GM13977 (cell line): ENCODE measurements around the gene DCTPP1.
A peak's percentile ranks its signal among the peaks of the same experiment; 100 is the strongest.
"Not testable (repeated sequence)": the region's sequence is repeated elsewhere in the genome, so short reads cannot be mapped to it uniquely, and the experiment has no call there.

Experiments
- DNase-seq: peaks from one replicate; pipeline ENCODE4 v3.0.0; 2012; ENCODE audit warnings: low spot score
- CTCF ChIP-seq: IDR thresholded peaks from 2 replicates; pipeline ENCODE4 v1.5.1; 2012; ENCODE audit warnings: mild to moderate bottlenecking, control low read depth; ENCODE audit not compliant: insufficient read depth; ENCODE audit errors: extremely low read depth, missing control alignments
- in situ Hi-C: fragments of 300-500 bp; cut with MboI; formaldehyde crosslinking; loops from one replicate; pipeline ENCODE4 v1.12.0; 2022; ENCODE audit warnings: low sequenced_read_pairs, low pct_unique_long_range_greater_than_20kb, mixed read lengths, inconsistent platforms; ENCODE audit not compliant: unreplicated experiment

DCTPP1 gene

DNA sequence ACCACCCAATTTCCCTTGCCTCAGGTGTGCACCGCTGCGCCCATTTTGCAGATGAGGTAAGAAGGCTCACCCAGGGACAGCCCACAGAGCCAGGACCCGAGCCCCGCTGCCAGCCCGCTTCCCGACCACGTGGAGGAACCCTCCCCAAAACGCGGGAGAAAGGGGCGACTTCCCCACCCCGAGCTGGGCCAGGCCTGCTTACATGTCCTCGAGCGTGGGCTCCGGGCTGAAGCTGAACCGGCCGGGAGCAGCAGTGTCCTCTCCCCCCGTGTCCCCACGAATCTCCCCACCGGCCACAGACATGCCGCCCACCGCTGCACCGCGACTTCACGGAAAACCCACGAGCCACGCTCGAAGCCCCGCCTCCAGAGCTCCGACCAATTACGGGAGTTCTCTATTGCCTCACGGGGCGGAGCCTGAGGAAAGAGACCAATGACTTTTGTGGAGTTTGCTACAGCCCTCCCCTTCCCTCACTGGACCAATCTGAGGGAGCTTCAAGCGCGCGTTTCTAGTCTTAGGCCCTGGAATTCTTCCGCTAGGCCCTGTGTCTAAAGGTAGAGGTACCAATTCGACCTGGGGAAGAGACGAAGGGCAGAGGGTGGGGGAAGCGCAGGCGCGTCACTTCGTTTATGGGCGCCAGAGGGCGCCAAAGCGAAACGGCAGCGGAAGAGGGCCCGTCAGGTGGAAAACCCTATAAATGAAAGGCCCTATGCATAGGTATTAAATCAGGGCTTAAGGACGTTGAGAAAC is at the start of gene DCTPP1:
DCTPP1 (minus strand) TSS at position 353 of the 750 bp plus-strand sequence; CDS start at position 303, 50 bp downstream.
- TF ChIP-seq CTCF, result peak; percentile 81
- peak; percentile 95 for DNase-seq
- in situ Hi-C loops, result loop anchor here (10.0 kb wide), 1 partner anchor 175 kb away; no protein-coding TSS in a partner anchor

DNA sequence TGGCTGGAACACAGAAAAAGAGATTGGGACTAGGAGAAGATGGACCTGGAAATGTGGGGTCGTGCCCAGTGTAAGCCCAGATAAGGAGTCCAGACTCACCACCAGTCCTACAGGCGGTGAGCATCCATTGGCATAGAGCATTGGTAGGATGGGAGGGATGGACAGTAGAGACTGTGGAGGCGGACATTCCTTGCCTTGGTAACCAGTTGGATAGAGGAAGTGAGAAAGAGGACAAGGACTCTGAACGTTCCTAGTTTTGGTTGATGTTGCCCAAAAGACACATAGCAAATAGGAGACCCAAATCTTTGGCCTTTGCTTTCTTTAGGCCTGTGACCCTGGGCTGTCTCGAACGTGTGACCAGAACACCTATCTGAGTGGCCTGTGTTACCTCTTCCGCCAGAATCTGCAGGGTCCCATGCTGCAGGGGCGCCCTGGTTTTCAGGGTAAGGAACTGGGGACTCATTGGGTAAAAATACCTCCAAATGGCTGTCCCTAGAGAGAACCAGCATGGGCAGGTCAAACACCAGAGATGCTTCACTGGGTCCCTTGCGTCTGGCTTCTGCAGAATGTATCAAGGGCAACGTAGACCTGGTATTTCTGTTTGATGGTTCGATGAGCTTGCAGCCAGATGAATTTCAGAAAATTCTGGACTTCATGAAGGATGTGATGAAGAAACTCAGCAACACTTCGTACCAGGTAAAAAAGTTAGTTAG is 49.1 kb upstream of the DCTPP1 start:
- TF ChIP-seq CTCF, result no peak
- no peak for DNase-seq
- in situ Hi-C loops, result no loop called here

GRCh38 chr16:30477773-30478172 is 47.9 kb upstream of the DCTPP1 start:
- DNase-seq, in situ Hi-C loops: not testable (repeated sequence)

DNA sequence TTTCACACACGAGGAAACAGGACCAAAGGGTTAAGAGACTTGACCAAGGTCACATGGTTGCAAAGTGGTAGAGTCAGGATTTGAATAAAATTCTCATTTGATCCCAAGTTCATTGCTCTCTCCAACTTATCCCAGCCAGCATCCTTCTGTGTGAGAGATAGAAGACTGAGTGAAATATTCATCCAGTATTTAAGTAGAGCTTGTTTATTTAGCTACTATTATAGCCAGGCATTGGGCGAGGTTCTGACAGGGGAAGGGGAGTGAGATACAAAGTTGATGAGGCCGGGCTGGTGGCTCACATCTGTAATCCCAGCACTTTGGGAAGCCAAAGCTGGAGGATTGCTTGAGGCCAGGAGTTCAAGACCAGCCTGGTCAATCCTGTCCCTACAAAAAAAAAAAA is 47.2 kb upstream of the DCTPP1 start:
- DNase-seq, result no peak
- in situ Hi-C loops, result no loop called here

GRCh38 chr16:30474684-30475083 is 44.9 kb upstream of the DCTPP1 start:
- TF ChIP-seq CTCF, result no peak
- in situ Hi-C loops, result no loop called here
- no peak for DNase-seq

More for the DNA sequence above, 47.2 kb upstream of the DCTPP1 start:
- TF ChIP-seq CTCF, result no peak

DNA sequence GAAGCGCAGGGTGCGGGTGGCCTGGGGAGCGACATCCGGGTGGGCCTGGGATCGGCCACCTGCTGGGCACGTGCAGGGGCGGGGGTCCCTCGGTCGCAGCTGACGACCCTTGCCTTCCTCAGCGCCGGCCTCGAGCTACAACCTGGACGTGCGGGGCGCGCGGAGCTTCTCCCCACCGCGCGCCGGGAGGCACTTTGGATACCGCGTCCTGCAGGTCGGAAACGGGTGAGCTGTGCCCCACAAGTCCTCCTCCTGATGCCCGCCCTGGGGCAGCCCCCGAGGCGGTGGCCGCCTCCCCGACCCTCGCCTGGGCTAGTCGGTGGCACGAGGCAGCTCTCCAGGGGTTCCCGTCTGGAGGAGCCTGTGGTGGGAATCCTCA is 44.2 kb upstream of the DCTPP1 start:
- in situ Hi-C loops, result no loop called here
- DNase-seq, result no peak
- TF ChIP-seq CTCF, result no peak

GRCh38 chr16:30473231-30474073 is 43.6 kb upstream of the DCTPP1 start:
- no peak for TF ChIP-seq CTCF
- in situ Hi-C loops, result no loop called here
- DNase-seq, result peak; percentile 79
